CD4-positive, alpha-beta T cell treated with Interleukin-17A for 4 hours (primary cell): ENCODE results near the gene NUP133.
"Not testable (repeated sequence)": the region's sequence is repeated elsewhere in the genome, so short reads cannot be mapped to it uniquely, and the experiment has no call there.

Experiments used
- DNase-seq: peaks from one replicate; pipeline ENCODE4 v3.0.0-alpha.2; 2020; ENCODE audit warnings: mixed read lengths

Gene NUP133

GRCh38 chr1:229448354-229448753 lies 59.8 kb downstream of the NUP133 start:
- no peak for DNase-seq

- no peak for DNase-seq
Observed at GRCh38 chr1:229447809-229448252, 60.3 kb downstream of the NUP133 start.

DNA sequence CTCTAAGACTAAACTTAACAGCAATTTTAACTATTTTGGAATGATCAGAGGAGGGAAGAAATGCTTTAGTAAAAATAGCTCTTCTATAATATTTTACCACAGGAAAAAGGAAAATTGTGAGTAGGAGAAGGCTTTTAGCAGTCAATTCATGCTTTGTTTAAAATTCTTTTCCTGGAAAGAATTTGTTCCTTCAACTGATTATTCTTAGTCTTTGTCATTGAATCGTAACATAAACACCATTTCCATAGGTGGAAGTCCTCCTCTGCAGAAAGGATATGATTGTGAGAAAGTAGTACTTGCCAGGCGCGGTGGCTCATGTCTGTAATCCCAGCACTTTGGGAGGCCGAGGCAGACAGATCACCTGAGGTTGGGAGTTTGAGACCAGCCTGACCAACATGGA lies 62.3 kb downstream of the NUP133 start:
- DNase-seq: no peak

- DNase-seq: no peak
Observed at GRCh38 chr1:229440851-229441537, 67.1 kb downstream of the NUP133 start.

- DNase-seq: no peak
Observed at GRCh38 chr1:229438021-229438420, 70.1 kb downstream of the NUP133 start.

GRCh38 chr1:229437443-229437842 lies 70.7 kb downstream of the NUP133 start:
- no peak for DNase-seq

DNA sequence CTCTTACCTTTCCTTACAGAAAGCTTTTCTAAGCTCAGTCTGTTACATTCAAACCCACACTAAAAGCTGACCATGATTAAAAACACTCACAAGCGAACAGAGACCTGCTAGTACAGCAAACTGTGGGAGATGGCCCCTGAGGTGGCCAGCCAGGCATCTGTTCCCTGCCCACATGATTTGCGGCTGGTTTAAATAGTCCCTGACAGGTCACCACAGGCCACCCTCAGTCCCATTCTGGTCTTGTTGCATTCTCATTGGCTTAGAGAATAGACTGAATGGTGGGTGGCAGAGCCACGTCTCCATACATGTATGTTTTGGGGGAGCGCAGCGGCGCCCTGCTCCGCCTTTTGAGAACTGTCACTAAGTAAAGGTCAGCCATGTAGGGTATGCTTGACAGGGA lies 71.9 kb downstream of the NUP133 start:
- DNase-seq: no peak

DNA sequence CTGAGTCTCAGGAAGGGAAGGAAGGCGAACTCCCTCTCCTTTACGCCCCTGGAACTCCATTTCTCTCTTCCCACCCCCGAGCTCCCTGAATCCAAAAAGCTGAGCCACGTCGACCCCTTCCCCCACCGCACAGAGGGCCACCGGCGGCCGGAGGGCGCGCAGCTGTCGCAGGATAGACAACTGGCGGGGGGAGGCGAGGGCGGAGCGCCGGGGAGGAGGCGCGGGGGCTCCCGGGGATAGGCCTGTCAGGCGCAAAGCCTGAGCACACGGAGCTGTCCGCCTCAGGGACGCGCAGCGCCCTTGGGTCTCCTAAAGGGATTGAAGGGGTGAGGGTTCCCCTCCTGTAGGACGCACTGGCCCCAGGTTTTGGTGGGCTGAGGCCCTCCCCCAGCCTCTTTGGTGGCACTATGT lies 73.5 kb downstream of the NUP133 start:
- no peak for DNase-seq

DNA sequence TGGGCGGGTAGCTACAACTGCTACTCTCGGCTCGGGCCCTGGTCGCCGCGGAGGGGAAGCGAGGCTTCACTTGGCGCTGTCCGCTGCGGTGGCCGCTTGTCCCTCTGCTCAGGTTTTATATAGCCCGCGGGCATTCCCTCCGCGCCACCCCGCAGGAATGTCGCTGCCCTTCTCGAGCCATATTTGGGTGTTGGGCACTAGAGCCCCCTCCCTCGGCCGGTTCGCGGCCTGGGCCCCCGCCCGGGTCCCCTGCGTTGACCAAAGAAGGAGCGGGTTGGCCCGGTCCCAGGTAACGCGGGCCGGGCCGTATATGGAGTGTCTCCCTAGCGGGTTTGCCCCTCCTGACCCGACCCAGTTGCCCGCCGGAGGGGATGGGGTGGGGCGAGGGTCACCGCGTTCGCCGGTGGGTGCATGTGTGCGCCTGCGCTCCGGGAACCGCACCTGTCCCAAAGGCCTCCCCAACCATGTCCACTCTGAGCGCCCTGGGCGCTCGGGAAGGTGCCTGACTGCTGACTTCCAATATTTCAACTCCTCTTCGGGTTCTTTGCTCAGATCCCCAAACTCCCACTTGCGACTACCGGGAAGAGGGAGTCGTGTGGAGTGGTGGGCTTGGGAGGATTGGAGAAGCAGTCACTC lies 74.0 kb downstream of the NUP133 start, which contains the start of gene ACTA1:
Gene ACTA1, minus strand, starts transcription at position 90 of the 636 bp plus-strand sequence. CDS start 979 bp downstream, outside the sequence.
- DNase-seq: no peak

GRCh38 chr1:229433364-229434004 lies 74.7 kb downstream of the NUP133 start:
- DNase-seq: no peak

- no peak for DNase-seq
Observed at GRCh38 chr1:229432905-229433304, 75.2 kb downstream of the NUP133 start.

DNA sequence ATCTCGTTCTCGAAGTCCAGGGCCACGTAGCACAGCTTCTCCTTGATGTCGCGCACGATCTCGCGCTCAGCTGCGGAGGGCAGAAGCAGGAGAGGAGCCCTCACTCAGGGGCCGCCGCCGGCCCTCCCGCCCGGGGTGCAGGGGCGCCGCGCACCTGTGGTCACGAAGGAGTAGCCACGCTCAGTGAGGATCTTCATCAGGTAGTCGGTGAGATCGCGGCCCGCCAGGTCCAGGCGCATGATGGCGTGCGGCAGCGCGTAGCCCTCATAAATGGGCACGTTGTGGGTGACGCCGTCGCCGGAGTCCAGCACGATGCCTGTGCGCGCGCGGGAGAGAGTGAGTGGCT lies 76.1 kb downstream of the NUP133 start:
- no peak for DNase-seq

- no peak for DNase-seq
Observed at GRCh38 chr1:229431284-229432115, 76.6 kb downstream of the NUP133 start.

- peak; percentile 49 for DNase-seq
Observed at GRCh38 chr1:229430761-229431283, 77.3 kb downstream of the NUP133 start.

GRCh38 chr1:229428256-229428655 lies 79.9 kb downstream of the NUP133 start:
- no peak for DNase-seq

DNA sequence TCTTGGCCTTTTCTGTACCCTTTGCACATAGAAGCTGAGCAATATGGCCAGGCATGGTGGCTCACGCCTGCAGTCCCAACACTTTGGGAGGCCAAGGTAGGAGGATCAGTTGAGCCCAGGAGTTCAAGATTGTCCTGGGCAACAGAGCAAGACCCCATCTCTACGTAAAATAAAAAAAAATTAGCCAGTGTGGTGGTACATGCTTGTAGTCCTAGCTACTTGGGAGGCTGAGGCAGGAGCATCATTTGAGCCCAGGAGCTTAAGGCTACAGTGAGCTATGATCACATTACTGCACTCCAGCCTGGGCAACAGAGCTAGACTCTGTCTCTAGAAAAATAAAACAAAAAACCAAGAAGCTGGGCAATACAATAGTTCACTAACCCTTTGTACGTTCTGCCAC lies 80.6 kb downstream of the NUP133 start:
- no peak for DNase-seq

DNA sequence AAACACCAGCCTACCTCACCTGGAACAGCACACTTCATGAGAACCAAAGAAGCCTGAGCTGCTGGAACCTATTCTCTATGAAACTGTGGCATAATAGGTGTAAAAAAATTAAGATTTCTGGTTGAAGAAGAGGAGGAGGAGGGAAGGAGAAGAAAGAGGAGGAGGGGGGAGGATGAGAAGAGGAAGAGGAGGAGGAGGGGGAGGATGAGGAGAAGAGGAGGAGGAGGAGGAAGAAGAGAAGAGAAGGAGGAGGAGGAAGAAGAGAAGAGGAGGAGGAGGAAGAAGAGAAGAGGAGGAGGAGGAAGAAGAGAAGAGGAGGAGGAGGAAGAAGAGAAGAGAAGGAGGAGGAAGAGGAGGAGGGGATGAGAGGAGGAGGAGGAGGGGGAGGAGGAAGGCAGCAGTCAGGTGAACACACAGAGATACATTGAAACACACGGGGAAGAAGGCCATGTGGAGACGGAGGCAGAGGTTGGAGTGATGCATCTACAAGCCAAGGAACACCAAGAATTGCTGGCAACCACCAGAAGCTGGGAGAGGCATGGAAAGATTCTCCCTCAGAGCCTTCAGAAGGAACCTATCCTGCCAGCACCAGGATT lies 82.5 kb downstream of the NUP133 start:
- DNase-seq: no peak

GRCh38 chr1:229420765-229421164 lies 87.4 kb downstream of the NUP133 start:
- no peak for DNase-seq

DNA sequence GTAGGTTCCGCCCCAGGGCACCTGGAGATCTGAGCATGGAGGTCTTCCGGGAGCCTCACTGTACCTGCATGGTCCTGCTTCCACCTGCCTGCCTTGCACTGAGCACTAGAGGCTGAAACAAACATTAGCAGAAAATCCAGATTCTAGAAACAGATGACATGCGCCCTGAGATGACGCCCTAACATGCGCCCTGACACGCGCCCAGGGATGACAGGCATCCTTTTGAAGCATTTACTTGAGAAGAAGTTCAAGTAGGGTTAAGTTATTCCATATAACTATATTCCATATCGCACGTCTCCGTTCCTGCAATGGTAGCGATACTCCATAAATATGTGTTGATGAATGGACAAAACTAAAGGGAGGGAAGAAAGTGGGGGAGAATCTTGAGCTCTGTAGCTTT lies 87.9 kb downstream of the NUP133 start:
- no peak for DNase-seq

DNA sequence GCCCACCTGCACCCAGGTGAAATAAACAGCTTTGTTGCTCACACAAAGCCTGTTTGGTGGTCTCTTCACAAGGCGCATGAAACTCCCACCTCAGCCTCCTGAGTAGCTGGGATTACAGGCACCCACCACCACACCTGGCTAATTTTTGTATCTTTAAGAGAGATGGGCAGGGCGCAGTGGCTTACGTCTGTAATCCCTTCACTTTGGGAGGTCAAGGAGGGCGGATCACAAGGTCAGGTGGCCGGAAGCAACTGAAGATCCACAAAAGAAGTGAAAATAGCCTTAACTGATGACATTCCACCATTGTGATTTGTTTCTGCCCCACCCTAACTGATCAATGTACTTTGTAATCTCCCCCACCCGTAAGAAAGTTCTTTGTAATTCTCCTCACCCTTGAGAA lies 89.6 kb downstream of the NUP133 start:
- not testable (repeated sequence) for DNase-seq

DNA sequence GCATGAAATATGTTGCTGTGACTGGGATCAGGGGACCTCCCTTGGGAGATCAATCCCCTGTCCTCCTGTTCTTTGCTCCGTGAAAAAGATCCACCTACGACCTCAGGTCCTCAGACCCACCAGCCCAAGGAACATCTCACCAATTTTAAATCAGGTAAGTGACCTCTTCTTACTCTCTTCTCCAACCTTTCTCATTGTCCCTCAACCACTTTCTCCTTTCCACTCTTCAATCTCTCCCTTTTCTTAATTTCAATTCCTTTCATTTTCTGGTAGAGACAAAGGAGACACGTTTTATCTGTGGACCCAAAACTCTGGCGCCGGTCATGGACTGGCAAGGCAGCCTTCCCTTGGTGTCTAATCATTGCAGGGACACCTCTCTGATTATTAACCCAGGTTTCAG lies 95.3 kb downstream of the NUP133 start:
- not testable (repeated sequence) for DNase-seq

DNA sequence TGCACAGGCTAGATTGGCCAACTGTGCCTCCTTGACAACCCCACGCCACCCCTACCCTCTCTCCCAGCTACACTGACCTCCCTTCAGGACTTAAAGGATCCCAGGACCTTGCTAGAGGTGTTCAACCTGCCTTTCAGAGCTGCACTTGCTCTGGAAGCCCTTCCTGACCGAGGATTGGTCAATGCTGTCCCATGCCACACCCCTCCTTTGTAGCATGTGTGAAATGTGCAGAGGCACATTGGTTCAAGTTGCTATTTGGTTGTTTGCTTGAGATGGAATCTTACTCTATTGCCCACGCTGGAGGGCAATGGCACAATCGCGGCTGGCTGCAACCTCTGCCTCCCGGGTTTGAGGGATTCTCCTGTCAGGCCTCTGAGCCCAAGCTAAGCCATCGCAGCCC lies 96.1 kb downstream of the NUP133 start:
- no peak for DNase-seq
